GM12878 (cell line): ENCODE results near the gene MPV17. TPM values are rescaled to one million over a fixed set of nuclear protein-coding genes. Genes with fewer than 3 reads are reported as not detected.

Source experiments
- ASH2L ChIP-seq: fragments of 300-600, 200-600 bp; sonication (generic); IDR thresholded peaks from 2 replicates; pipeline ENCODE4 v1.6.1; 2017; ENCODE audit warnings: low read depth, mild to moderate bottlenecking, borderline replicate concordance
- CBX5 ChIP-seq: sonication (generic); IDR thresholded peaks from 2 replicates; pipeline ENCODE4 v1.6.1; 2016; ENCODE audit warnings: low read depth, moderate library complexity, mild to moderate bottlenecking, inconsistent platforms
- CEBPZ ChIP-seq: fragments of 150-350 bp; IDR thresholded peaks from 2 replicates; pipeline ENCODE4 v1.6.1; 2016; ENCODE audit warnings: low read depth, low read length
- EZH2 ChIP-seq: IDR thresholded peaks from 2 replicates; pipeline ENCODE4 v1.6.1; 2012; ENCODE audit warnings: low read depth, mild to moderate bottlenecking, control low read depth, inconsistent platforms, low read length, borderline replicate concordance; ENCODE audit not compliant: control insufficient read depth
- FOXM1 ChIP-seq: IDR thresholded peaks from 2 replicates; pipeline ENCODE4 v1.6.1; 2012; ENCODE audit warnings: low read depth, mild to moderate bottlenecking, inconsistent platforms, low read length, moderate library complexity
- IKZF1 ChIP-seq: fragments of 450-650 bp; conservative IDR thresholded peaks from 2 replicates; pipeline ENCODE4 v1.6.1; 2017; ENCODE audit warnings: antibody characterized with exemption, mild to moderate bottlenecking
- KLF5 ChIP-seq: fragments of 450-650 bp; IDR thresholded peaks from 2 replicates; pipeline ENCODE4 v1.6.1; 2014; ENCODE audit warnings: mild to moderate bottlenecking; ENCODE audit not compliant: partially characterized antibody
- MEF2B ChIP-seq: fragments of 450-650 bp; IDR thresholded peaks from 2 replicates; pipeline ENCODE4 v1.6.1; 2018; ENCODE audit warnings: mild to moderate bottlenecking, moderate library complexity; ENCODE audit not compliant: partially characterized antibody, poor library complexity, severe bottlenecking
- MTA3 ChIP-seq: IDR thresholded peaks from 2 replicates; pipeline ENCODE4 v1.6.1; 2012; ENCODE audit warnings: low read length, inconsistent platforms, borderline replicate concordance
- MYB ChIP-seq: fragments of 150-350 bp; IDR thresholded peaks from 2 replicates; pipeline ENCODE4 v1.6.1; 2014; ENCODE audit warnings: mild to moderate bottlenecking, low read depth, low read length, borderline replicate concordance
- NFYA ChIP-seq: IDR thresholded peaks from 2 replicates; pipeline ENCODE4 v1.6.1; 2011; ENCODE audit warnings: low read depth, mild to moderate bottlenecking, low read length, improper control_type of control experiment, borderline replicate concordance
- POU2F2 ChIP-seq: IDR thresholded peaks from 3 replicates; pipeline ENCODE4 v1.6.1; 2011; ENCODE audit warnings: low read depth, mild to moderate bottlenecking, low read length, borderline replicate concordance
- RBBP5 ChIP-seq: fragments of 200-600 bp; sonication (generic); conservative IDR thresholded peaks from 2 replicates; pipeline ENCODE4 v1.6.1; 2016
- RCOR1 ChIP-seq: conservative IDR thresholded peaks from 2 replicates; pipeline ENCODE4 v1.6.1; 2012; ENCODE audit warnings: low read depth, low read length, improper control_type of control experiment
- SKIL ChIP-seq: fragments of 450-650 bp; IDR thresholded peaks from 2 replicates; pipeline ENCODE4 v1.6.1; 2017; ENCODE audit warnings: mild to moderate bottlenecking, low read depth, inconsistent platforms; ENCODE audit not compliant: poor library complexity, severe bottlenecking
- SPI1 ChIP-seq: IDR thresholded peaks from 2 replicates; pipeline ENCODE4 v1.6.1; 2011; ENCODE audit warnings: low read depth, mild to moderate bottlenecking, low read length, moderate library complexity, borderline replicate concordance; ENCODE audit not compliant: insufficient read depth
- SREBF1 ChIP-seq: IDR thresholded peaks from 2 replicates; pipeline ENCODE4 v1.6.1; 2012; ENCODE audit warnings: mild to moderate bottlenecking, low read length
- STAT3 ChIP-seq: IDR thresholded peaks from 2 replicates; pipeline ENCODE4 v1.6.1; 2011; ENCODE audit warnings: low read depth, low read length, improper control_type of control experiment
- ZBED1 ChIP-seq: IDR thresholded peaks from 2 replicates; pipeline ENCODE4 v1.6.1; 2016; ENCODE audit warnings: borderline replicate concordance
- ZBTB4 ChIP-seq: fragments of 450-650 bp; formaldehyde crosslinking; IDR thresholded peaks from 2 replicates; pipeline ENCODE4 v1.4.0; 2022; ENCODE audit warnings: mild to moderate bottlenecking, moderate library complexity
- ZNF384 ChIP-seq: IDR thresholded peaks from 2 replicates; pipeline ENCODE4 v1.6.1; 2012; ENCODE audit warnings: low read depth, mild to moderate bottlenecking, low read length, improper control_type of control experiment, borderline replicate concordance
- ZNF622 ChIP-seq: fragments of 450-650 bp; IDR thresholded peaks from 2 replicates; pipeline ENCODE4 v1.6.1; 2017; ENCODE audit warnings: mild to moderate bottlenecking, inconsistent platforms
- polyA plus RNA-seq, 11 experiments: library from polyadenylated mRNA; depleted of rRNA in 4 of 11; unstranded in 6 of 11; stranded (reverse) in 5 of 11; fragments of >200 nt; fragmentation: Nextera tagmentation in 4 of 11; fragmentation: Illumina TruSeq in 1 of 11; extraction: Ambion mirVana in 4 of 11; extraction: Trizol in 1 of 11; gene quantifications; 1 replicate in 1 of 11; 2 replicates in 10 of 11; pipeline versions ENCODE4 v1.2.1 to v1.2.3, GENCODE V29; 2011 to 2016; ENCODE audit warnings: inconsistent platforms in 2 of 11, missing spikeins in 2 of 11, low read depth in 1 of 11
- total RNA-seq, 4 experiments: library from RNA; depleted of rRNA in 3 of 4; stranded (reverse); fragments of >200 nt in 3 of 4; fragmentation: Illumina TruSeq in 1 of 4; extraction: Trizol in 1 of 4; gene quantifications; 2 replicates each; pipeline versions ENCODE4 v1.2.1 to v1.2.3, GENCODE V29; 2013 to 2021

Gene MPV17
- total and polyA plus RNA-seq, 10 of the 15 experiments (the other 5 are each of a cell fraction or from before 2014, with no cell fraction given), result 63.4 to 143 (median 89.0) TPM

- 0 out of 3 replicates have a peak, but pooled peaks have one; percentile 12 for TF ChIP-seq POU2F2
- TF ChIP-seq SPI1, result no peak
- TF ChIP-seq SKIL, result peak; percentile 25
- no peak for TF ChIP-seq ZBTB4 (CRISPR knock-in tag)
- no peak for TF ChIP-seq MTA3
- no peak for TF ChIP-seq ZNF622
- TF ChIP-seq ZNF384, result no peak
- 0 out of 2 replicates have a peak, but pooled peaks have one; percentile 30 for TF ChIP-seq ASH2L
- no peak for TF ChIP-seq MYB
- no peak for TF ChIP-seq ZBED1
- no peak for TF ChIP-seq NFYA
- TF ChIP-seq SREBF1, result no peak
- TF ChIP-seq MEF2B, result peak; percentile 74
- TF ChIP-seq RCOR1, result no peak
- no peak for TF ChIP-seq FOXM1
- TF ChIP-seq CEBPZ, result no peak
- no peak for TF ChIP-seq STAT3
- peak; percentile 97 for TF ChIP-seq KLF5
- no peak for TF ChIP-seq CBX5
- TF ChIP-seq RBBP5, result no peak
- no peak for TF ChIP-seq EZH2
- TF ChIP-seq IKZF1, result peak; percentile 98
Observed at GRCh38 chr2:27356382-27357181, 33.7 kb upstream of the MPV17 start, which contains the start of gene GTF3C2 (continued).
